Stimulated activated CD4-positive, alpha-beta T cell treated with anti-CD3 and anti-CD28 coated beads, TNF-alpha, amount 100 ng/mL, for 1 hour (primary cell): ENCODE measurements around the gene PTPRQ.
"Not testable (repeated sequence)": the region's sequence is repeated elsewhere in the genome, so short reads cannot be mapped to it uniquely, and the experiment has no call there.

Experiments
- DNase-seq, 3 donors: peaks; one replicate each; pipeline ENCODE4 v3.0.0-alpha.2; 2020; ENCODE audit warnings: low read depth in 3 of 3, low spot score in 1 of 3

The PTPRQ gene

DNA sequence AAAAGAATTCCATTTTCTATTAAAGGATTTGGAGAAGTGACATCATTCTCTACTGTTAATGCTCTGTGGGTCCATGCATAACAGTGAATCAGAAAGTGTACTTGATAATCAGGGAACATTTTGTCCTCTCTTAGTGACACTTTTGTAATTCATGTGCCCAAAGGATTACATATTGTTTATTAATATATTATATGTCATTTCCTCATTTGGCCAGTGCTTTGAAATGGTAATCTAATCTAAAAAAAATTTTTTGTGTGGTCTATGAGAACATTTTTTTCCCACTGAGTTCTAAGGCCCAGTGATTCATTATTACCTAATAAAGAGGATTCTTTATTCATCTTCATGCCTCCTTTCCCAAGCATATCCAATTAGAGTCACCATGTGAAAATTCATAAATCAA lies 183.7 kb downstream of the PTPRQ start:
- no peak for DNase-seq

DNA sequence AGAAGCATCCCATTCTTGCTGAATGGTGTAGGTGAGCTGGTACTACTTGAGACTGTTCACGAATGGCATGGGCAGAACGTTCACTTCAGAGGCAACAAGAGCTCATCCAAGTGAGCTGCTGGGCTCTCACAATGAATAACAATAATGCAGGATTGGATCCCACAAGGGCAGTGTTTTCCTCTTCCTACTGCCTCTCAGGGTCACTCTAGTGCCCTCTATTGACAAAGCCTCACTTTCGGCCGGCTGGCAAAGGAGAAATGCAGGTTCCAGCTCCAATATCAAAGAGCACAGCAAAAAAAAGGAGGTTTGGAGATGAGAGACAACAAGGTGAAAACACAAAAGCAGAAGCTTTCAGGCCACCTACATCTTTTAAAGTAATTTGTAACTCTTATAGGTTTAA lies 188.8 kb downstream of the PTPRQ start:
- no peak for DNase-seq

DNA sequence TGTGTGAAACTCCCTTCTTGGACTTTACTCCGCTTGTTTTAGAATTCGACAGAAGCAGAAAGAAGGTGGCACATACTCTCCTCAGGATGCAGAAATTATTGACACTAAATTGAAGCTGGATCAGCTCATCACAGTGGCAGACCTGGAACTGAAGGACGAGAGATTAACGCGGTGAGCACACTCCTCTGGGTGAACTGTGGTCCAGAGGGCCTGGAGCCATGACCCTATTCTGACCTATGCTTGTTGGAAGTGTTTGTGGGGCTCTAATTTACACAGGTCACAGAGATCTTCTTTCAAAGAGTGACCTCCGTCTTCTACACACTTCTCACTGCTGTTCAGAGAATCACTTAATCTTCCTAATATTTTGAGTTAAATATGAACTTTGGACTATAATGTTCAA lies 190.9 kb downstream of the PTPRQ start:
- DNase-seq = no peak

DNA sequence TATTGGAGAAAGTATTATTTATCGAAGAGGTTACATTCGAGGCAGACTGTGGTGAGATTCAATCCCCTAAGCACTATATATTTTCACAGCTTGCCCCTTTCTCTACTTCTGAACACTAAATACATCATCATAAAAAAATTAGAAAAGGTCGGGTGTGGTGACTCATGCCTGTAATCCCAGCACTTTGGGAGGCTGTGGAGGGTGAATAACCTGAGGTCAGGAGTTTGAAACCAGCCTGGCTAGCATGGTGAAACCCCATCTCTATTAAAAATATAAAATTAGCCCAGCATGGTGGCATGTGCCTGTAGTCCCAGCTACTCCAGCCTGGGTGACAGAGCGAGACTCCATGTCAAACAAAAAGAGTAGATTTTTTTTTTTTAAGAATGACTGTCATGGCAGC lies 192.8 kb downstream of the PTPRQ start:
- no peak for DNase-seq

DNA sequence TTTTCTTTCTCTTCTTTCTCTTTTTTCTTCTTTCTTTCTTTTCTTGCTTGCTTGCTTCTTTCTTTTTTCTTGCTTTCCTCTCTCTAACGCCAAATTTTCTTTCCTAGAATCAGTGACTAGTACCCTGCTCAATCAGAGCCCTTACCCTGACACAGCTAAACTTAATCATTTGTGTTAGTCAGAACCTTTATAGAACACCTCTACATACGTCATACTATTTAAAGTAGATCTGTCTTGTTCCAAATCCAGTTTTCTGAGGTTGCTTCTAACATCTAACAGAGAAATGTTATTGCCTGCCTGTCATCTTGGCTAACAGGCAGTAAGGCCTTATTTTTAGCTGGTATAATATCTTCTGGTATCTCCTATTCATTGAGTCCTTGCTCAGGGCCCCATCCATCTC lies 197.9 kb downstream of the PTPRQ start:
- no peak for DNase-seq

DNA sequence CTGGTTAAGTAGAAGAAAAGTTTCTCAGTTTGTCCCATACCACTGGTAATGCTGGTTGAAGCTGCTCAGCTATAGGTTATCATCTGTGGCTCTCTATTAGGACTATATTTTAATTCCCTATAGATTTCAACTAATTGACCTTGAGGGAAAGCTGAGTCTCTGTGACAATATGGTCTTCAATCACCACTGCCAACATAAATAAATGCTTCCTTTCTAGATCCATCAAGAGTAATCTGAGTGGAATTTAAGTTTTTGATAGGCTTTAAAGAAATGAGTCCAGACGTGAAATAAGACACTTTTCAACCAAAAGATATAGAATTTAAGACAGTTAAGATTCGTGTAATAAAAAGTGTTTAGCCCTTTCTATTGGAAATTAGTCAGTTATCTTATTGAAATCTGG lies 199.9 kb downstream of the PTPRQ start:
- no peak for DNase-seq

DNA sequence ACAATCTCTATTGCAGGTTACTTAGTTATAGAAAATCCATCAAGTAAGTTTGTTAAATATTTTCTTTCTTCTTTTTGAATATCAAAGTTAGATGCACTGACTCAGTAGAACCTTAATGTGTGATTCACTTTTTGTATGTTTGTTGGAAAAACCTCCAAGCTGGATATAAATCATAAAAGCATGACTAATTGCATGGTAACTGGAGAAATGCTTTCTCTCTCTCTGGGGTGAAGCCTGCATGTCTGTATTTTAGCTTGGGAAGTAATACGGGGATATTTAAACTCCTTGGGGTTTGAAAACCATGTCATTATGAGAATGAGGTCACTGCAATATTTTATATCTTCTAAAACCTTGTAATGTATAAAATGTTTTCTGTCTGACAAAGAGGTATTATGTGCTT lies 204.8 kb downstream of the PTPRQ start:
- no peak for DNase-seq

DNA sequence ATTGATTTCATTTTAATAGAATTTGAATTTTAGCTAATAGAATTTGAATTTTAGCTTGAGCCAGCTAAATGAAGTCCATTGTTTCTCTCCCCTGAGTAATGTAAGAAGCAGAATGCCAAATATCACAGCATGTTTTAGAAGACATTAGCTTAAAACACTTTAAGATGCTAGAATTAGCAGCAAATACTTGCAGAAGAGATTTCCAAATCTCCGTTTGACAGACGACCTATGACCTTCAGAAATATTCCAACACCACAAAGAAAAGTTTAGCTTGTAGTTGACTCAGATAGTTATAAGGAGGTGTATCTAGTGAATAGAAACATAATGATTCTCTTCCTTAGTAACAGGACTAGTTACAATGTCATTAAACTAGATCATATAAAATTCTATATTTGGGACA lies 211.7 kb downstream of the PTPRQ start:
- no peak for DNase-seq

DNA sequence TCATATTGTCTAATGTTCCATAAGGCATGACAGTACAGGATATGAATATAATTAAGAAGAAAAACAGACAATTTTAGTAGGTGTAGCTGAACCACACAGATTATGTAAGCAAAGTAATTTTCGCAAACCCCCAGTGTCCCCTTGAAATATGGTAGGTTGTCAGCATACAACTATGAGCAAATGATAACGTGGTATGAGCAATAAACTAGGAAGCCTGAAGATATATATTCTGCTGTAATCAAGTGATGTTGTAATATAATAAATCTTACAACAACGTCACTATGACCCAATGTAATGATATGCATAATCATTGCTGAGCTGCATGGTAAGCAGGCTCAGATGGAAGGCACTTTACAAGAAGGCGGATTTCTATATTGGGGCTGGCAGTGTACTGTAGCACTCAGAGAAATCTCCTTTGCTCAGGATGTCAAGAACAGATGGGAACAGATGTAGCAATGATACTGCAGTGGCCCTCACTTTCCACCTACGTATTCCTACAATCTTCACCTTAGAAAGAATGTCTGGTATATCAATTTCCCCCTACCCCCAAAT lies 215.6 kb downstream of the PTPRQ start:
- DNase-seq = no peak

DNA sequence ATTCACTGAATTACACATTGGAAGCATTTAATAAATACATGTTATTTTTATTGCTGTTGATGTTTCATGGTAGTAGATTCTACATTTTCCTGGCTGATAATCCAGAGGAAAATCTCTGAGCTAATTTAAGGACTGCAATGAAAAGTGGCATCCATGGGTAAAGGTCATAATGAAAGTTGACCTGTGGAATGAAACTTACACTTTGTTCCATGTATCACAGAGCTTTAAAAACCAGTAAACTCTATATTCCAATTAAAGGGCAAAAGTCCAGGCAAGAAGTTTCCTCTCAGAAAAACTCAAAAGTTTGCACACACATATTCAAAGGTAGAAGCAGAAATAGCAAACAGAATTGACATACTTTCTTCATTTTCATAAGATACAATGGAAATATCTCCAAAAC lies 218.6 kb downstream of the PTPRQ start:
- DNase-seq = no peak

DNA sequence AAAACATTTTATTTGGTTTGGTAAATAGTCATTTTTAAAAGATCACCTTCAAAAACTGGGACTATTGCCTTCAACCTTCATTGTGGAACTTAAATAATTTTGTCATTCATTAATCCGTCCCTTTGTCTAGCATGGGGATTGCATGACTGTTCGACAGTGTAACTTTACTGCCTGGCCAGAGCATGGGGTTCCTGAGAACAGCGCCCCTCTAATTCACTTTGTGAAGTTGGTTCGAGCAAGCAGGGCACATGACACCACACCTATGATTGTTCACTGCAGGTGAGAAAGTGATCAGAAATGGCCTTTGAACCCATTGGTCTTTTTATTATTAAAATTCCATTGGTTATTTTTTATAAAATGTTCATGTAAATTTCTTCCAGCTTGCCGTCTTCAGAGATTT lies 226.2 kb downstream of the PTPRQ start:
- no peak for DNase-seq

DNA sequence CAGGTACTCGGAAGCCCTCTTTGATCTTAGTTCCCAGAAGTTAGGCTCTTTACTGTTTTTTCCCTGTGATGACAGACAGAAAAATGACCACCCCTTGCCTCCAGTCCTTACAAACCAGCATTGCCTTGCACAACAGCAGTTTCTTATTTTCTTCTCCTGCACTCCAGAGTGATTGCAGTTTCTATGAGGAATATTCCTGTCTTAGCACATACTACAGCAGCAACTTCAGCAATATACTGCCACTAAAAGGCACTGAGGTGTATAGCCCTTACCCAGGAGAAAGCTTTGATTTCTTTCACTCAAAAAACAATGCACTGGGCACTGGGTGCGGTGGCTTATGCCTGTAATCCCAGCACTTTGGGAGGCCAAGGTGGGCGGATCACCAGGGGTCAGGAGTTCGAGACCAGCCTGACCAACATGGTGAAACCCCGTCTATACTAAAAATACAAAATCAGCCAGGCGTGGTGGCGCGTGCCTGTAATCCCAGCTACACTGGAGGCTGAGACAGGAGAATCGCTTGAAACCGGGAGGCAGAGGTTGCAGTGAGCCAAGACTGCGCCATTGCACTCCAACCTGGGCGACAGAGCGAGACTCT lies 232.1 kb downstream of the PTPRQ start:
- DNase-seq = not testable (repeated sequence)

DNA sequence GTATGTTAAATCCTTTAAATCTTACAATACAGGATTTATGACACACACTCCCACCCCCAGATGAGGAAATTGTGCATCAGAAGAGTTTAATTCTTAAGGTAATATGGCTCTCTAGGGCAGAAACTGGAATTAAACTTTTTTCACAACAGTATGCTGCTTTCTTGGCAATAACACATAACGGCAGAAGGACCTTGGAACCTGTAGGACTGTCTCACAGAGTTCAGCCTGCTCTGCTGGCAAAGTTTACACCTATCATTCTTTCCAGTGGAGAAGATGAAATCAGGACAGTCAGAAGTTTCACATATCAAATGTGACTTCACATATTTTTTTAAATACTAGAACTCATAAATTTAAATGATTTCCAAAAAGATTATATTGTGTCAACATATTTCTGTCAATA lies 232.8 kb downstream of the PTPRQ start:
- DNase-seq = no peak

DNA sequence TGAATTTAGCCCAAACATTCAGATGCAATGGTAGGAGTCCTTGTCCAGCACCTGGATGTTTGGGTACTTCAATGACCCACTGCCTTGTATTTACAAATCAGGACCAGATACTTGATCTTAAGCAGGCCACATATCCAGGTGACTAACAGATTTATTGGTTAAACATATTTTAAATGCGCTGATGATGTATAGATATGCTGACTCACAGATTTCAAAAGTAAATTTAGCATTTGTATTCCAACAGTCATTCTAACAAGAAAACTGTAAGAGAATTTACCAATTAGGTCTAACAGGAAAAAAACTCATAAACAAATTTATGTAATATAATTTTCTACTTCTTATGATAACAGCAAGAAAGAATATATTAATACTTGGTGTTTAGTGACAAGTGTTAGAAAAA lies 234.0 kb downstream of the PTPRQ start:
- no peak for DNase-seq

DNA sequence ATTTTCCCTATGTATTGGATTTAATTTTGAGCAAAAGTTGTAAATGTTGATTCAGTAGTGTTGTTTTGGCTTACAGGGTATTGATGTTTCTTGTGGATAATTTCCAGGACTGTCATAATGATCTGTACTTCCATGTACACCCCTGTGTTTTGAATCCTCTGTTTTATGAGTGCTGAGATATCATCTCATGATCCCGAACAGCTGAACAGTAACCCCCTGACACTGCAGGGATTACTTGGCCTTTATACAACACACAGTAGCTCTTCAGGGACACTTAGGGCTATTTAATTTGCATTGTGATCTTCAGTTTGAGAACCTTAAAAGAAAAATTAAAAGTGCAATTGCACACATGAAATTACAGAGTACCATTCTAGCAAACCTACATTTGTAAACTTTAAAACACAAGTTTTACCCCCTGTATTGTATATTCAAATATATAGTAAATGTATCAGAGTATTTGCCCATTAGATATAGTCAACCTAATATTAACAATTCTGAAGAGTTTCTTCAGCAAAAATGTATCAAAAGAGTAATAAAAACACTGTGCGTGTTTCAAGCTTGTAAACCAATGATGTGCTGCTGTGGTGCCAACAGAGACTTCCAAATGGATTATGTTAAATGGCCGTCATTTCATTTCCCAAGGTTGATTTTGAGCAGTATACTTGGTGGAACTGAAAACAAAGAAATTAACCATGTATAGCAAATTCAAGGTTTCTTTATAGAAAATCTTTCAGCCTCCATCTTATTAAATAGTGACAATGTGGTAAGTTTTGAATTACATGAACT lies 235.5 kb downstream of the PTPRQ start:
- DNase-seq = no peak

DNA sequence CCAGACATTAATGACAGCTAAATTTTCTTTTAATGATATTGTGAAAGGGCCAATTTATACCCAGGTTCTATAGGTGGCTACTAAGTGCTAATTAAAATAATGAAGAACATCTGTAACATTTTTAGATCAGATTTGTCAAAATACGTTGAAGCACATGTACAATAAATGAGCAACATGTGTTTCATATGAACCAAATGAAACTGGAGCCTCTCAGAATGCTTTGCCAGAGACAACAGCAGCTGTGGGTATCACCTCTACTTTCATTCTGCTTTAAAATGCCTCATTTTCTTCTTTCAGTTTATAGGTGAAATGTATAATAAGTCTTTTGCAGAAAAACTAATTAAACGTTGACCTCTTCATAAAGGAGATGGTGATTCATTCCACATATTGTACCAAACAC lies 237.3 kb downstream of the PTPRQ start:
- DNase-seq = no peak

DNA sequence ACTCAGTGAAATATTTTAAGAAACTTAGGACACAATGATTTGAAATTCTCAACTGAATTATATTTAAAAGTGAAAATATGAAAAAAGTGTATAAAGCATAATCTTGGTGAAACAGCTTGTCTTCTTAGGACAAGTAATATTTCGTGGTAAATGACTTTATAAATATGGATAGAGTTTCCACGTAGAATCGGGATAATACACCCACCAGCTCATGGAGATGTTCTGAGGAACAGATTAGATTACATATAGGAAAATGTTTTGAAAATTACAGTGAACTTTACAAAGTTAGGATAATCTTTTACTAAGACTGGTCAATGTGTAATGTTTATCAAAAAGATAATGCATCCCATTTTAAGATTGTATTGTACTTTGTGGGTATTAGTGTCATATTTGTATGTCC lies 237.8 kb downstream of the PTPRQ start:
- no peak for DNase-seq

DNA sequence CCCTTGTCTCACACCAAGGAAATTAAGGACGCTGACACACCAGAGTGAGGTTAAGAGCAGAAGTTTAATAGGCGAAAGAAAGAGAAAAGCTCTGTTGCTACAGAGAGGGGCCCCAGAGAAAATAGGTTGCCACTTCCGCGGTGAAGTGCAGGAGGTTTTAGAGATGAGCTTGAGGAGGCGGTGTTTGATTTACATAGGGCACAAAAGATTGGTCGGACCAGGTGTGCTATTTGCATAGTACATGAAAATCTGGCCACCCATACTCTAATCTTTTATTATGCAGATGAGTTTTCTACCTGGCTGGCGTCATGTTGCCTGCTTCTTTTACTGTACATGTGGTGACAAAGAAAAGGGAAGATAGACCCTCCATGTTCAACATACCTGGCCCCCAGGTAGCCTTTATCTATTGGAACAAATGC lies 240.1 kb downstream of the PTPRQ start:
- DNase-seq = no peak

DNA sequence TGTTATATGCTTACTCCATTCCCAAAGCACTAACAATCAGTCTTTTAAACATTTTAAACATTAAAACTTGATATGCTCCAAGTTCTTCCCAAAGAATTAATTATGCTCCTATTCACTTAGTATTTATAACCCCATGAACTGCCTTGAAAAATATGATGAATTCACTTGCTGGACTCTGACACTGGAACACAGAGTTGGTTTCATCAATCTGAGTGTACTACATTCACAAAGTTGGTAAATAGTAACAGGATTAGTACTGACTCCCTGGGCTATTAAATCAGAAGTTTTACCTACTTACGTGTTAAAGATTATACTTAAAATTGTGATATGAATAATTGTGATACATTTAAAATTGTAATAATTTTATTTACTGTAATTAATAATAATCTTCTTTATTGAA lies 246.1 kb downstream of the PTPRQ start:
- no peak for DNase-seq

DNA sequence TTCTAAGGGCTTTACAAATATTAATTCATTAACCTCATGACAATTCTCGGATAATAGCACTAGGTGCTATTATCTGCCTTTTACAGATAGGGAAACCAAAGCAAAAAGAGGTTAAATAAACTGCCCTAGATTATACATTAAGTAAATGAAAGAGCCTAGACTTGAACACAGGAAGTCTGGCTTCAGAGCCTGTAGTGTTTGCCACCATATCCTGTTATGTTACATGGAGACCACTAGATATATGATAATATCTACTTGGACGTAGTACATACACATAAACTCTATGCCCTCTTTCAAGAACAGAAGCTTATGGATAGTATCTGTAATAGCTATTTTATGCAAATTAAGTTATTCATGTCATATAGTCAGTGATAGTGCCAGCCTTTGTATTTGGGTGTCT lies 246.5 kb downstream of the PTPRQ start:
- DNase-seq = no peak

DNA sequence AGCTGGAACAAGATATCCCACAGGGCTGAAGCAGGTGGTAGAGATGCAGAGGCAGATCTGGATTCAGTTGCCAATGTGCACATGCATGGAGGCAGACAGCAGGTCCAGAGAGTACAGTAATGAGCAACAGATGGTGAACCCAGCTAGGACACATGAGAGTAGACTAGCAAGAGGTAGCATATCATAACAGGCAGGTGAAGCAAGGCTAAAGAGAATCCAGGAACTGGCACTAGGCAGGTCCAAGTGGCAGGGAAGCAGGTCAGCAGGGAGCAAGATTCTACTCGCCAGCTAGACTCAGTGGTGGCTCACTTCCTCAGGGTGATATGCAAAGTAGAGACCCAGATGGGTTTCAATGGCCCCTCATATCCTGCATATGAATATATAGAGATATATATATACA lies 248.1 kb downstream of the PTPRQ start:
- no peak for DNase-seq

DNA sequence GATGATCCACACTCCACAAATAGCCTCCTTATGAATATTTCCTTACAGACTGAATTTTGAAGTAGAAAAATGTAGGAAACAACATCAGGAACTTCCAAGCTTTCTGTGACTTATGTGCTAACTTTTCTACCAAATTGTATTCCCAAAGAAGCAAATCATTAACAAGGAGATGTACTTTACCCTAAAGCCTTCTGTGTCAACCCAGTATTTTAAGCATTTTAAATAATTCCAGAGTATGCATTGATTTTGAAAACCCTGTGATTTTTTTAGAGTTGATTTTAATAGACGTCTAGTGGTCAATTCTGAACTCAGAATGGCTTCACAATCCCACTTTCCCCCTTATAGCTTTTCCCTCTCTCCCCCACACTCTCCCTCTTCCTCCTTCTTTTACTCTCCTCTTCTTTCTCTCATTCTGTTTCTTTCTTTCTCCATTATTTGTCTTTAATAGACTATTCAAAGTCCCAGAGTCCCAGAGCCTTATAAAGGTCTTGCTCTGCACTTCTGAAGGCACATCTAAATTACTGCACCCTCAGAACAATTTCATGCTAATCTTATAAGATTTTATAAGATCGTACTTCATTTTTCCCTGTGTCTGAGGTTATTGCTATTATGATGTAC lies 253.3 kb downstream of the PTPRQ start:
- DNase-seq = no peak
